ENCODE results near the gene LRP2.

Gene LRP2

GRCh38 chr2:169386722-169387121 lies 24.4 kb upstream of the LRP2 start:
- H3K27ac ChIP-seq, result no peak overlapping the region

DNA sequence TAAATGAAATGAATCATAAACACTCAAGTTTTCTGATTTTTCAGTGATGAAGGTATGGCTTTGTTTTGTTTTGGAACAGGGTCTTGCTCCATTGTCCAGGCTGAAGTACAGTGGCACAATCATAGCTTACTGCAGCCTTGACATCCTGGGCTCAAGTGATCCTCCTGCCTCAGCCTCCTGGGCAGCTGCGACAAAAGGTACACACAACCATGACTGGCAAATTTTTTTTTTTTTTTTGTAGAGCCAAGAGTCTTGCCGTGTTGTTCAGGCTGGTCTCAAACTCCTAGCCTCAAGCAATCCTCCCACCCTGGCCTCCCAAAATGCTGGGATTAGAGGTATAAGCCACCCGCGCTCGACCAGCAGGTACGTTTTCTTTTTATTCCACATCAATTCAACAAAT lies 22.5 kb upstream of the LRP2 start:
- H3K27ac ChIP-seq, result no peak overlapping the region
- TF ChIP-seq, protein P1, sequence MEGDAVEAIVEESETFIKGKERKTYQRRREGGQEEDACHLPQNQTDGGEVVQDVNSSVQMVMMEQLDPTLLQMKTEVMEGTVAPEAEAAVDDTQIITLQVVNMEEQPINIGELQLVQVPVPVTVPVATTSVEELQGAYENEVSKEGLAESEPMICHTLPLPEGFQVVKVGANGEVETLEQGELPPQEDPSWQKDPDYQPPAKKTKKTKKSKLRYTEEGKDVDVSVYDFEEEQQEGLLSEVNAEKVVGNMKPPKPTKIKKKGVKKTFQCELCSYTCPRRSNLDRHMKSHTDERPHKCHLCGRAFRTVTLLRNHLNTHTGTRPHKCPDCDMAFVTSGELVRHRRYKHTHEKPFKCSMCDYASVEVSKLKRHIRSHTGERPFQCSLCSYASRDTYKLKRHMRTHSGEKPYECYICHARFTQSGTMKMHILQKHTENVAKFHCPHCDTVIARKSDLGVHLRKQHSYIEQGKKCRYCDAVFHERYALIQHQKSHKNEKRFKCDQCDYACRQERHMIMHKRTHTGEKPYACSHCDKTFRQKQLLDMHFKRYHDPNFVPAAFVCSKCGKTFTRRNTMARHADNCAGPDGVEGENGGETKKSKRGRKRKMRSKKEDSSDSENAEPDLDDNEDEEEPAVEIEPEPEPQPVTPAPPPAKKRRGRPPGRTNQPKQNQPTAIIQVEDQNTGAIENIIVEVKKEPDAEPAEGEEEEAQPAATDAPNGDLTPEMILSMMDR (IDR thresholded peaks at IDR 0.05), result no peak
- no peak for TF ChIP-seq ZFX (IDR thresholded peaks at IDR 0.05; ENCODE audit: borderline replicate concordance)

More at GRCh38 chr2:169386722-169387121, 24.4 kb upstream of the LRP2 start:
- TF ChIP-seq, protein P1 (IDR thresholded peaks at IDR 0.05), result no peak
- no peak for TF ChIP-seq ZFX (IDR thresholded peaks at IDR 0.05; ENCODE audit: borderline replicate concordance)

GRCh38 chr2:169372561-169372960 lies 10.2 kb upstream of the LRP2 start:
- no peak for TF ChIP-seq ZFX (IDR thresholded peaks at IDR 0.05; ENCODE audit: borderline replicate concordance)
- TF ChIP-seq, protein P1 (IDR thresholded peaks at IDR 0.05), result no peak
- no peak overlapping the region for H3K27ac ChIP-seq

DNA sequence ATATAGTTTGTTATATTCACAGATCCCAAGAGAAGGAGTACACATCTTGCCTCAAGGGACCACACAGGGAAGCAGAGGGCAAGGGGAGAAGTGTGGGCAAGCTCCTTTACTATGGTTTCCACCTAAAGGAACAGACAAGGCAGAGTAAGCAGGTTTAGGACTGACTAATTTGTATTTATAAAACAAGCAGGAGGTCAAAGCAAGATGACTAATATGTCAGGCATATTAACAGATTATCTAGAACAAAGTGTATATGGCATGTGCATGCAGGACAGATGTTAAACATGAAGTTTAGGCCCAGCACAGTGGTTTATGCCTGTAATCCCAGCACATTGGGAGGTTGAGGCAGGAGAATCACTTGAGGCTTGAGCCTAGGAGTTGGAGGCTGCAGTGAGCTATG lies 3.7 kb upstream of the LRP2 start:
- TF ChIP-seq, protein P1 (IDR thresholded peaks at IDR 0.05), result no peak
- TF ChIP-seq ZFX (IDR thresholded peaks at IDR 0.05; ENCODE audit: borderline replicate concordance), result no peak
- no peak overlapping the region for H3K27ac ChIP-seq

- no peak overlapping the region for H3K27ac ChIP-seq
- TF ChIP-seq ZFX (IDR thresholded peaks at IDR 0.05; ENCODE audit: borderline replicate concordance), result no peak
- TF ChIP-seq, protein P1 (IDR thresholded peaks at IDR 0.05), result no peak
Measured at GRCh38 chr2:169365029-169365480, 2.7 kb upstream of the LRP2 start.

GRCh38 chr2:169363560-169364150 lies 1.3 kb upstream of the LRP2 start:
- TF ChIP-seq, protein P1 (IDR thresholded peaks at IDR 0.05), result no peak
- no peak for TF ChIP-seq ZFX (IDR thresholded peaks at IDR 0.05; ENCODE audit: borderline replicate concordance)
- no peak overlapping the region for H3K27ac ChIP-seq

- TF ChIP-seq ZFX (IDR thresholded peaks at IDR 0.05; ENCODE audit: borderline replicate concordance), result no peak
- TF ChIP-seq, protein P1 (IDR thresholded peaks at IDR 0.05), result no peak
- H3K27ac ChIP-seq, result no peak overlapping the region
Measured at GRCh38 chr2:169362894-169363559, 693 bp upstream of the LRP2 start.

Data from 22Rv1 (cell line).